MV-4-11 (cell line): Measurements from ENCODE around the gene MRS2.

Experiments
- DNase-seq: peaks from one replicate; lab custom pipeline; 2025; lab: John Stamatoyannopoulos, UW

MRS2 gene

GRCh38 chr6:24431045-24431451 is 28.3 kb downstream of the MRS2 start:
- peak; percentile 25 for DNase-seq

- no peak for DNase-seq
These were observed 29.9 kb downstream of the MRS2 start for GRCh38 chr6:24432611-24433010.

DNA sequence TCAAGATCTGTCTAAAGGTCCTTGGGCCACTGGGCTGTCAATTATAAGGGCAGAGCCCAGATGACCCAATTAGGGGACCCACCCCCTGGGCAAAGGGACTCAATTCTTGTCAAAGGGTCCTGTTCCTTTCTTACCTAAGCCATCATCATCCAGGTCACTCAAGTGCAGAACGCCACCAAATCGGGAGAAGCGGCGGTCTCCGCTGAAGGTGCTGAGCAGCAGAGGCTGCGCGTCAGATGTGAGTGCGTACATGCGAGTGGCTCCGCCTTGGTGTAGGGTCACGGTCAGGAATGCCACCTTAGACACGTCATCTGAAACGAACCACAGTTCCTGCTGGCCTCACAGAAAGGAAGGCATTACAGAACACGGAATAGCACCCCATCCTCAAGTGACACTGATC is 34.2 kb downstream of the MRS2 start:
- no peak for DNase-seq

DNA sequence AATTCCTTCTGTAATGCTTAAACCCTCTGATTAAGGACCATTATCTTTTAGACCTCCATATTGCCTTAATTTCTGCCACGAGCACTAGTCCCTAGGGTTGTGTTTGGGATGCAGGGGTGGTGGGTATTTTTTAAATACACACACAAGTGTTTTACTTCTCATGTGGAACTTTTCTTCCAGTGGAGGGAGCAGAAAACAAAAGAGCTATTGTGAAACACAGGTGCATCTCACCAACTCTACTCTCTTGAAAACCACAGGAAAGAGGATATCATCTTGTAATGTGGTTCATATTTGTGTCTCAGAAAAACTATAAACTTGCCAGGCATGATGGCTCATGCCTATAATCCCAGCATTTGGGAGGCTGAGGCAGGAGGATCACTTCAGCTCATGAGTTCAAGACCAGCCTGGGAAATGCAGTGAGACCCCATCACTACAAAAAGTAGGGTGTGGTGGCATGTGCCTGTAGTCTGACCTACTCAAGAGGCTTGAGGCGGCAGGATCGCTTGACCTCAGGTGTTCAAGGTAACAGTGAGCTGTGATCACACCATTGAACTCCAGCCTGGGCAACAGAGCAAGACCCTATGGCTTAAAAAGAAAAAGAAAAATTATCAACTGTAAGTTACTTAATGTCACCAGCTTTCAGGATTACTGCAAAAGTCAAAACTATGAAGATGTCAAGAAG is 37.3 kb downstream of the MRS2 start:
- no peak for DNase-seq

- no peak for DNase-seq
These were observed 38.3 kb downstream of the MRS2 start for GRCh38 chr6:24440897-24441598.

GRCh38 chr6:24441599-24441904 is 38.8 kb downstream of the MRS2 start:
- no peak for DNase-seq

DNA sequence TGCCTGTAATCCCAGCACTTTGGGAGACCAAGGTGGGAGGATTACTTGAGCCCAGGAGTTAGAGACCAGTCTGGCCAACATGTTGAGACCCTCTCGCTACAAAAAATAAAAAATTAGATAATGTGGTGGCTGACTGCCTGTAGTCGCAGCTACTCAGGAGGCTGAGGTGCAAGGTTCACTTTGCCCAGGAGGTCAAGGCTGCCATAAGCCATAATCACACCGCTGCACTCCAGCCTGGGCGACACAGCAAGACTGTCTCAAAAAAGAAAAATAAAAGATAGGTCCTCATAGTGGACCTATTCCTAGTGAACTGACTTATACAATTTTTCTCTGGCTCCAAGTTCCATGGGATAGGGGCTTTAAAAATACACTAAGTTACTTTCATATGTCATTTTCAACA is 41.9 kb downstream of the MRS2 start:
- DNase-seq, result no peak

- no peak for DNase-seq
These were observed 43.0 kb downstream of the MRS2 start for GRCh38 chr6:24445704-24446103.

DNA sequence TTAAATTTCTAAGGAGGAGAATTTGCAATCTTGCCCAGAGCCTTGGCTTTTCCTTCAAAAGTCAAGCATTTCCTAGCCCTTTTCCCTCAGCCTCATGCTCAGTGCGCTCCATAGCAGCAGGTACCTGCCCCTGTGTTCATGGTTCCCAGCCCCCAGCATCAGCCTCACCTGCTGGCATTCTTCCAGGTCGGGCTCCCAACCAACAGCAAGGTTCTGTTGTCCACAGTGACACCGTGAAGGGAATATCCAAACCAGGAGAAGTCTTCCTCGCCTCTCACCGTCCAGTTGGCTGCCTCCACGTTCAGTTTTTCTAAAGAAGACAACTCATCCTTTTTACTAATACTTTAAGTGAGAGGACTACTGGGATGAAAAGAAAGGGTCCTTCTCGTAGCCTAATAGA is 43.9 kb downstream of the MRS2 start:
- DNase-seq, result no peak

- no peak for DNase-seq
These were observed 45.7 kb downstream of the MRS2 start for GRCh38 chr6:24448396-24448795.

DNA sequence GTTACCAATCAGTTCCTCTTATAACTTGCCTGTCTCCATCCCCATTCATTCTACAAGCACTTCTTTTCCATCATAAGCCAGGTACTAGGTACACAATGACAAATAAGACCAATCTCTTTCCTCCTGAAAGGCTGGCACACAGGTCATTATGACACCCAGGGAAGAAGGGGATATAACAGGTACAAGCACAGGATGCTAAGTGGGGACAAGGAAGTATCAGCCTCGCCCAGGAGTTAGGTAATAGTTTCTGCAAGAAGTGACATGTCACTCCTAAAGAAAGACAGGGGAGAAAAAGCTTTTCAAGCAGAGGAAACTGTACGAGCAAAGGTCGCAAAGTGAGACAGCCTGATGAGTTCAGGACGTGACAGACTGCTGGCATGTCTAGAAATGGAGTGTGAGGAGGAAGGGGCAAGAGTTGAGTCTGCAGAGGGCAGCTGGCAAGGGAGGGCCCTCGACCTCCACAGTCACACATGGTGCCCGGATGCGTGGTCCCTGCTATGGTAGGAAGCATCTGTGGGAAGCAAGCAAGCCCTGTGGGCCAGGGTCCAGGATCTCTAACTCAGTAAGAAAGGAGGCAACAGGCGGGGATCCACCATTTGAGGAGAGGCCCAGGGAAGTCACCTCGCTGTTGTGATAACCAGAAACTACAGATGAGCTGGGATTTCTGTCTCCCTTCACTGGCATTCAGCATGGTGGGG is 46.2 kb downstream of the MRS2 start:
- DNase-seq, result no peak

DNA sequence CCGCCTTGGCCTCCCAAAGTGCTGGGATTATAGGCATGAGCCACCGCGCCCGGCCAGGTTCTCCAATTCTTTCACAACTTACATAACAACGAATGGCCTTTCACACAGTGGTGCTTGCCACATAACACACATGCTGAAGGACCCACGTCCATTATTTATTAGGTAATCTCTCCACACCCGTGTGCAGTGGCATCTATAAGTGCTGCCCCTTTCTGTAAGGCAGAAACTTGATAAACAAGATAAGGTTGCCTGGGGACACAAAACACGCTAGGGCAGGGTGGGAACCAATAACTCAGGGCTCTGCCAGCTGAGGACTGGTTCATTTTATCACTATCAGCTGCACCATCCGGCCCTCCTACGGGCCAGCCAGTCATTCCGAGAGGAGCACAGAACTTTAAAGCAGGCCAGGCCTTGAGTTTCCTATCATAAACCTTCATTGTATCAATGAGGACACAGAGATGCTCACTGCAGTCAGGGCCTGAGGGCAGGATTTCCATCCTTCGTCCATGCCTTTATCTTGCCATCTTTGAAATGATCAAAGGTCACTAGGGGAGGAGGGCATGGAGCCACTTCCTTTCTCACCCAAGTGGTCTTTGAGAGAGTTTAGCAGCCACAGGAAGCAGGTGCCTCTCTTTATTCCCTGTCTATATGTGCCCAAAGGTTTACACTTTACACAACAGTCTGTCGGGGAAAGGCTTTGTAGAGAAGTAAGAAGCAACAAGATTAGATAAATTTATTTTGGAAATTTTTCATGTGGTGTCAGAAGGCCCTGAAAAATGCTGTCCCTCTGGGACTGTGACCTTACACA is 49.0 kb downstream of the MRS2 start:
- peak; percentile 1 for DNase-seq

DNA sequence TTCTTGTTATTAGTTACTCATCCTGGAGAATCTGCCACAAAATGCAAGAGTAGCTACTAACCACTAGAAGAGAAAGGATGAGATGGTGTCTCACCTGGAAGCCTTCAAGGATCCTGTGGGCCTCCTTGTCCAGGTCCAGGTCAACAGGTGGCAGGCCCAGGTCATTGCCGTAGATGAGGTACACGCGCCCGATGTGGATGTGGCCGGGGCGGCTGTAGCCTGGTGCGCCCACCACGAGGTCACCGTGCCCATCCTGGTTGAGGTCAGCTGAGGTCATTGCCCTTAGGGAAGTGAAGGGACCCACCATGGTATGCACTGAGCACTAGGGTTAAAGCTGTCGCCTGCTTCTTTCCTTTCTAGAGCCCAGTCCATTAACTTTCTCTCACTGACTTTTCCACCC is 51.2 kb downstream of the MRS2 start:
- DNase-seq, result no peak

- DNase-seq, result no peak
These were observed 51.7 kb downstream of the MRS2 start for GRCh38 chr6:24454452-24454851.

DNA sequence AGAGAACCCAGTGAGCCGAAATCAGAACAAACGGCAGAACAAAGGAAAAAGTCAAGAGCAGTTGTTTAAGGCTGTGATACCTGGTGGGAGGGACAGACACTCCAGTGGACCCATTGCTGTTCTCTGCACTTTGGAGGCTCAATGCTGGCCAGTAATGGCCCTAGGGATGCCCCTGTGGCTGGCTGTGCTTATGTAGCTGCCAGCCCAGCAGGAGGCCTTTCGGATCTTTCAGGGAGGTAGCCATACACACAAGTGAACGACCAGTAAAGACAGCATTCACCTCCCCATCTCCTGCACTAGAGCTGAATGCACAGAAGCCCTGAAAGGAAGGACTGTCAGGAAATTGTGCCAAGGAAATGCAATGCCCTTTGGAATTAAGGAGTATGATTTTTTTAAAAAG is 52.3 kb downstream of the MRS2 start:
- no peak for DNase-seq

- DNase-seq, result no peak
These were observed 55.4 kb downstream of the MRS2 start for GRCh38 chr6:24458134-24458533.

GRCh38 chr6:24458941-24459340 is 56.2 kb downstream of the MRS2 start:
- no peak for DNase-seq

GRCh38 chr6:24460966-24461365 is 58.2 kb downstream of the MRS2 start:
- DNase-seq, result no peak

DNA sequence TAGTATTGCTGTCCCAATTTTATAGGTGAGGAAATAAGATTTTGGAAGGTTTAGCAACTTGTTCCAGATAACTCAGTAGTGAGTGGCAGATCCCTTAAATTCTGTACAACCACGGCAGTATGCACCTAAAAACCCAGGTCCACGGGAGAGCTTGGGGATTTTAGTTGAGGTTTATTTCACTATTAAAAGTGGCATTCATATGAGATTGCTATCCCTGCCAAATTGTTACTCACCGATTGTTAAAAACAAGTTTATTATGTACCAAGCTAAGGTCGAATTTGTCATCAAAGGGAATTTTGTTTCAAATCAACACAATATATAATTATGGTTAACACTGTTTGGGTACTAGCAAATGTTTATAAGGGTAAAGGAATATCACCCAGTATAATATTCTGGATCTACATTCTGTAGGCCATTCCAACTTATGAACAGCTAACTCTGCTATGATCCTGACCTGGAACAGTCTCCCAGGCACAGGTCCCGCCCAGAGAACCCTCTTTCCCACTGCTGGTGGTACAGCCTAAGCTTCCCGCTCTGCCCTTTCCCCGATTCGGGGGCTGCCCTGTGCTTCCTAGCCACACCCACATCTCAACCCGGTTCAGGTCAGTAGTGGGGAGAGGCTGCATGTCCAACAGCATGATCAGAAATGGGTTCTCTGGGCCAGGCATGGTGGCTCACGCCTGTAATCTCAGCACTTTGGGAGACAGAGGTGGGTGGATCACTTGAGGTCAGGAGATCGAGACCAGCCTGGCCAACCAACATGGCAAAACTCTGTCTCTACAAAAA is 61.7 kb downstream of the MRS2 start:
- no peak for DNase-seq

- no peak for DNase-seq
These were observed 67.1 kb downstream of the MRS2 start for GRCh38 chr6:24469811-24470210.

DNA sequence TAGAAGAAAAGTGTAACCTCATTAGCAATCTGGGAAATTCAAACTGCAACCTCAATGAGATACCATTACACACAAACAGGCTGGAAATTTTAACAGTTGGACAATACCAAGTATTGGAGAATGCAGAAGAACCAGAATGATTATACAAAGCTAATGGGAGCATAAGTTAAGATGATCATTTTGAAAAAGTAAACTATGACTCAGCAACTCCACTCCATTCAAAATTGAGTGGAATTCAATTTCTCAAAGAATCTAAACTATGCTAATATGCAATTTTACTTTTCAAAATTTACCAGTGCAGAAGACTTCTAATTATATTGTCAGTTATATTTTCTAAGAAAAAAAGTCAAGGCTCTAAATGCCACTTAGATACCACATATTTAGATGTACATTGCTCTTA is 69.4 kb downstream of the MRS2 start:
- DNase-seq, result no peak
